Measurements from ENCODE around the gene FAR1. TPM values are rescaled to one million over a fixed set of nuclear protein-coding genes. Genes with fewer than 3 reads are reported as not detected.

Gene FAR1
- total RNA-seq, 1 experiment from 2014 or later = 91.2 TPM

- Histone ChIP-seq H3K4me1 (peaks cover 8% of the 10 kb centered on the region; the same call in 1 of the 2 replicates), H3K36me3 (ENCODE audit: control insufficient read depth, insufficient read depth, low read length) (no peaks in the 10 kb centered on the region; the same call in 1 of the 2 replicates), H3K27me3 (replicated peaks; ENCODE audit: control insufficient read depth, insufficient read depth, low read length) (no peaks in the 10 kb centered on the region), H3K4me3 (ENCODE audit: low read depth, low read length) (no peak overlapping the region), H3K9me3 (peaks cover 10% of the 10 kb centered on the region; the same call in 1 of the 2 replicates)
- no peaks in the 10 kb centered on the region for H3K27me3 Mint-ChIP-seq (ENCODE audit: insufficient read depth, unreplicated experiment)
- intact Hi-C loops (cut with micrococcal nuclease; ENCODE audit: unreplicated experiment) = no loop called here
- BruUV-seq (replicated peaks) = no TSS peak
- H3K4me3 Mint-ChIP-seq (ENCODE audit: unreplicated experiment) = no peak overlapping the region
- ChIA-PET CTCF (no interaction called here), POLR2A (no interaction called here)
- DNase-seq = no peak
- no peak for TF ChIP-seq CTCF (IDR thresholded peaks at IDR 0.05; ENCODE audit: insufficient read depth in 1 of 2, low read depth in 1 of 2, low read length in 1 of 2, severe bottlenecking in 1 of 2, unreplicated experiment in 1 of 2)
- peaks cover 7% of the 10 kb centered on the region for H3K4me1 Mint-ChIP-seq (ENCODE audit: low read depth, unreplicated experiment)
- peaks cover 6% of the 10 kb centered on the region for H3K9me3 Mint-ChIP-seq (ENCODE audit: unreplicated experiment)
- no peak overlapping the region for H3K27ac Mint-ChIP-seq (ENCODE audit: unreplicated experiment)
- peaks cover 5% of the 10 kb centered on the region for H3K36me3 Mint-ChIP-seq (ENCODE audit: insufficient read depth, unreplicated experiment)
These were observed 4.8 kb upstream of the FAR1 start for GRCh38 chr11:13663631-13664071.

GRCh38 chr11:13664351-13664750 lies 4.1 kb upstream of the FAR1 start:
- Histone ChIP-seq H3K4me3 (ENCODE audit: low read depth, low read length) (no peak overlapping the region), H3K27me3 (replicated peaks; ENCODE audit: control insufficient read depth, insufficient read depth, low read length) (no peaks in the 10 kb centered on the region), H3K36me3 (ENCODE audit: control insufficient read depth, insufficient read depth, low read length) (no peaks in the 10 kb centered on the region; the same call in 1 of the 2 replicates), H3K4me1 (peaks cover 8% of the 10 kb centered on the region; the same call in 1 of the 2 replicates), H3K9me3 (peaks cover 3% of the 10 kb centered on the region; the same call in 1 of the 2 replicates)
- H3K27ac Mint-ChIP-seq (ENCODE audit: unreplicated experiment) = no peak overlapping the region
- H3K27me3 Mint-ChIP-seq (ENCODE audit: insufficient read depth, unreplicated experiment) = no peaks in the 10 kb centered on the region
- peaks cover 7% of the 10 kb centered on the region for H3K4me1 Mint-ChIP-seq (ENCODE audit: low read depth, unreplicated experiment)
- TF ChIP-seq CTCF (IDR thresholded peaks at IDR 0.05; ENCODE audit: insufficient read depth in 1 of 2, low read depth in 1 of 2, low read length in 1 of 2, severe bottlenecking in 1 of 2, unreplicated experiment in 1 of 2) = no peak
- ChIA-PET CTCF (no interaction called here), POLR2A (no interaction called here)
- BruUV-seq (replicated peaks) = no TSS peak
- no peak for DNase-seq
- intact Hi-C loops (cut with micrococcal nuclease; ENCODE audit: unreplicated experiment) = no loop called here
- no peak overlapping the region for H3K4me3 Mint-ChIP-seq (ENCODE audit: unreplicated experiment)
- peaks cover 12% of the 10 kb centered on the region for H3K36me3 Mint-ChIP-seq (ENCODE audit: insufficient read depth, unreplicated experiment)
- no peaks in the 10 kb centered on the region for H3K9me3 Mint-ChIP-seq (ENCODE audit: unreplicated experiment)

GRCh38 chr11:13666708-13667107 lies 1.8 kb upstream of the FAR1 start:
- H3K4me1 ChIP-seq = peaks cover 20% of the 10 kb centered on the region
- Mint-ChIP-seq H3K27ac (ENCODE audit: unreplicated experiment) (no peak overlapping the region), H3K36me3 (ENCODE audit: insufficient read depth, unreplicated experiment) (peaks cover 20% of the 10 kb centered on the region), H3K9me3 (ENCODE audit: unreplicated experiment) (no peaks in the 10 kb centered on the region), H3K4me1 (ENCODE audit: low read depth, unreplicated experiment) (peaks cover 21% of the 10 kb centered on the region), H3K27me3 (ENCODE audit: insufficient read depth, unreplicated experiment) (no peaks in the 10 kb centered on the region), H3K4me3 (ENCODE audit: unreplicated experiment) (no peak overlapping the region)
- H3K36me3 ChIP-seq (ENCODE audit: control insufficient read depth, insufficient read depth, low read length) = no peaks in the 10 kb centered on the region
- ChIA-PET POLR2A (no interaction called here), CTCF (no interaction called here)
- no peak for DNase-seq
- H3K9me3 ChIP-seq = no peaks in the 10 kb centered on the region
- no peak for TF ChIP-seq CTCF (IDR thresholded peaks at IDR 0.05; ENCODE audit: insufficient read depth in 1 of 2, low read depth in 1 of 2, low read length in 1 of 2, severe bottlenecking in 1 of 2, unreplicated experiment in 1 of 2)
- no peaks in the 10 kb centered on the region for H3K27me3 ChIP-seq (replicated peaks; ENCODE audit: control insufficient read depth, insufficient read depth, low read length)
- no TSS peak for BruUV-seq (replicated peaks)
- no peak overlapping the region for H3K4me3 ChIP-seq (ENCODE audit: low read depth, low read length)
- intact Hi-C loops (cut with micrococcal nuclease; ENCODE audit: unreplicated experiment) = no loop called here
